HG02840 (cell line): ENCODE data around the gene ACACA.

Experiments used
- ATAC-seq: cut with Tn5 transposase; IDR thresholded peaks from one replicate; pipeline ENCODE4 v1.9.1; 2021; ENCODE audit warnings: mild to moderate bottlenecking, moderate library complexity, moderate number of reproducible peaks; ENCODE audit not compliant: unreplicated experiment, low FRiP score

ACACA gene

GRCh38 chr17:37110746-37111145 is 295.9 kb downstream of the ACACA start:
- ATAC-seq: no peak

DNA sequence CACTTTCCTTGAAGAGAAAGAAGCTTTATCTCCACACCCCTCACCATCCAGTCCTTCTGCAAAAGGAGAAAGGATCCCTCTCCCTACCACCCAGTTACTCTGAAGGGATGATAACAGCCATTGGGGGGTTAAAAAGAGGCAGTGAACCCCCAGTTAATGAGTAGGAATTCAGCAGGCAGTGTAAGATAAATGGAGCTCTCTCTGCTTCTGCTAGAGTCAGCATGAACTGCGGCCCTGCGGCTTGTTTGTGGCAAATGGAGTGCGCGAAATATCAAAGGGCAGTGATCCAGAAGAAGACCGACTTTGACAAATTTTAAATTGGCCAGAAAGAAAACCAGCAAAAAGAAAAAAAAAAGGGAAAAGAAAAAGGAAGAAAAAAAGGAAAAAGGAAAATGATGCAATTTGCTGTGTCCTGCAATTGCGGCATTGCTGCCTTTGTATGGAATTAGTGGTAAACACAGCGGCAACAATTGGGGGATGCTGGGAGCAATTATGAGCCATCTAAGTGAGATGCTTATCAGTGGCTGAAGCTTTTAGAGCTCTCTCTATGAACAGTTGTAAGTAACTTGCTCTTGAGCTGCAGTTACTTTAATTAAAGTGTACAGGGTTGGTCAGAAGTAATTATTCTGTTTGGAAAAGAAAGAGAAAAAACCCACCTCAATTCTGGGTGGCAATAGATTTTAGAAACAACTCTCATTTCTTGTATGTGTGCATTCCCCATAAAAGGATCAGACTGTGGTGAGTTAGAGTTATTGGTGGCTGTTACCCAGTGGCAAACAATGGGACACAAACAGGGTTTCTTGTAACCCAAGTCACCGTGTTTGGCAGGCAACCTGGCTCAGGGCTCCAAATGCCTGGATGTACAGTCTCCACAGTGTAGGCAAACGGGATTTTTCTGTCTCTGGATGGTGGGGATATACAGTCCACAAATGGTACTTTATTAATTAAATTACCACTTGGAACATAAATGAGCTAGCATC is 296.6 kb downstream of the ACACA start:
- ATAC-seq: no peak

- ATAC-seq: no peak
These were observed 297.5 kb downstream of the ACACA start for GRCh38 chr17:37109106-37109505.

- no peak for ATAC-seq
These were observed 299.1 kb downstream of the ACACA start for GRCh38 chr17:37107406-37108083.

DNA sequence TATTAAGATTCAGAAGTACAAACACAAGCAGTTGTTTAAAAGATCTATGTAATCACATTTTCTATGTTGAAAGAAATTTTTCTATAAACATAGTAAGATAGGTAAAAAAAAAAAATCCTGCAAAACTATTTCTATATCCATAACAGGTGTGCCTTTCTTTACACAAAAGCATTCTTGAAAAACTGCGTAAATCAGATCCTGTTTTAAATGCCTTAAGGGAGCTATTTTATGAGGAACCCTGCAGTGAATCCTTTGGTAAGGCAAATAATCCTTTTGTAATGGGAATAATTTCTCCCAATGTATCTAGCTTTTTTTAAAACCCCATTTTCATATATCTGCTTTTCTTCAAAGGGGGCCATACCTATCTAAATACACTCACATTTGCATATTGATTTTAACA is 300.6 kb downstream of the ACACA start:
- no peak for ATAC-seq

DNA sequence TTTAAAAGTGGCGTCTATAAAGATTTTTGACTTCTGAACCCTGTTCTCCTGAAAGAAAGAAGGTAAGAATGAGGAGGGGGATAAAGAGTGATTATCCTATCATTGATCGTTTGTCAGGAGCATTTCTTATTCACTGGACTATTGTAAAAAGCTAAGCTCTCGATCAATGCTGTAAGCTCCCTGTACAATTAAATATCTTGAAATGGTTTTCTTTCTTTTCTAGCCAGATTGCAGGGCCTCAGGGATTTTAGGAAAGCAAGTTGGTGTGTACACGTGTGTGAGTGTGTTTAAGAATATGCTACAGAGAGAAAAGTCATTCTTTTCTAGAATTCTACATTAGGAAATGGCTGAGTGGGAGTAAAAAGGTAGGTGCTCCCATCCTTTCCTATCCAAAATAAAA is 303.4 kb downstream of the ACACA start:
- no peak for ATAC-seq

DNA sequence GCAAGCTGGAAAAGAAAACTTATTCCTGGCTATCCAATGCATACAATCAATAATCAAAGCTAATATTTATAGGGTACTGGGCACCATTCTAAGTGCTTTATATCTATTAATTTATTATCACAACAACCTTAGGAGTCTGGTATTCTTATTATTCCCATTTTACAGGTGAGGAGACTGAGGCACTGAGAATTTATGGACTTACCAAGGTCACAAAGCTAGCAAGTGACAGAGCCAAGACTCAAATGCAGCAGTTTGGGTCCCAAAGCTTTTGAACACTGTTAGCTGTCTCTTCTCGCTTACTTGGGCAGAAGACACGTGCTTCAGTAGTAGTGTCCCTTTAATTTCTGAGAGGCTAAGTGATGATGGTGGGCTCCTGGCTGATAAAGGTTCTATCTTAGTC is 305.3 kb downstream of the ACACA start:
- ATAC-seq: no peak

DNA sequence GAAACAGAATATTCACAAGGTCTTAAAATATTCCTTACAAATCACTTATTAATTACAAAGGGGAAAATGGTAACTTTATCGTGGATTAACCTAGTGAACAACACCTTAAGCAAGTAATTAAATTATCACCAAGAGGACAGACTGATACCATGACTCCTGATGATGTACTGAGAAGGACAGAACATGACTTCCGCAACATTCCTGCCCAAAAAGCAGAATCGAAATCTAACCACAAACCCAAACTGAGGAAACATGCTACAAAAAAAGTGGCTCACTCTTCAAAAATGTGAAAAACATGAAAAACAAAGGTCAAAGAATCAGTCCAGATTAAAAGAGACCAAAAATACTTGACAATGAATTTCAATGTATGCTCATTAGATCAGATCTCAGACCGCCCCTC is 306.4 kb downstream of the ACACA start:
- ATAC-seq: no peak

GRCh38 chr17:37098910-37099664 is 307.5 kb downstream of the ACACA start:
- no peak for ATAC-seq

- ATAC-seq: no peak
These were observed 308.5 kb downstream of the ACACA start for GRCh38 chr17:37098152-37098551.

- ATAC-seq: no peak
These were observed 309.5 kb downstream of the ACACA start for GRCh38 chr17:37097154-37097553.

DNA sequence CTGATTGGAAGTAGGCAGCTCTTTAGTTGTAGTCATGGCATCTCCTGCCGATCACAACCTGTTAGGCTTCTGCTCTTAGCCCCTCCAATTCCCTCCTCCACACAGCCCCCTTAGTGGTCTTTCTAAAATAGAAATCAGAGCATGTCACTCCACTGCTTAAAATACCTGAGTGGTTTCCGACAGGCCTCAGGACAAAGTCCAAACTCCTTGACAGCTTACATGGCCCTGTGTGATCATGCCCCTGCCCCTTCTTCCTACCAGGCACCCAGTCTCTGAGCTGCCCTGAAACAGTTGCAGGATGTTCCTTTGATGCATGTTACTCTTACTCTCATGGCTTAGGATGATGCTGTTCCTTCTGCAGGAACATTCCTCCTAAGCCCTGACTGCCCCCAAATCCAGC is 310.6 kb downstream of the ACACA start:
- no peak for ATAC-seq

DNA sequence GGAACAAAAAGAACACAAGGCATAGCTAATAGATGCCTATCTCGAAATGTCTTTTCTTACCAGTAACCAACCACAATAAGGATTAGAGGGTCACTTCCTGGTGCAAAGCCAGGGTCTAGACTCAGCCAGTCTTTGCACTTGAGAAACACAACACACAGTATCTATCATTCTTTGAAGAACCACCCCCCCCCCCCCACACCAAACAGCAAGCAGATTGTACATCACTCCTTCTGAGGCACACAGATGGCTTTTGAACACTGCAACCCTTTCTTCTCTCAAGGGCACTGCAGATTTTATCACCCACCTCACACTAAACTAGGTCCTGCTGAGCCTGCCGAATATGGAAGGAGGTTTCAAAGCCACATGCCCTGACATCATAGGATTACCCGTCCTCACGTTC is 312.2 kb downstream of the ACACA start:
- no peak for ATAC-seq

DNA sequence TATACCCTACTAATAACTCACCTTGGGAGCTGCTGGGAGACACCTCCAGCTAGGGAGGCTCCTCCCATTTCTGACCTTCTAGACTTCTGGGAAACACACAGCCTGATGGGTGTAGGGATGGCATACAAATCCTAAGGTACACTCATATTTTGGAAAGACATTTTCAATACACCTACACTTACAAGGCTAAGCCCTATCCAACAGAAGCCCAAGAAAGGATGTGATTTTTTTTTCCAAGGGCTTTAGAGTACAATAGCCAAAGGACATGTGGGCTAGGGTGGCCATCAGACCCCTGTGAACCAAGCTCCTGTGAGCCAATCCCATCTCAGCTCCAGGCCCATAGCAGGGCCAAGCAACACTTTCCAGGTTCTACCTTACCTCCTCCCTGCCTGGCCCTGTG is 313.9 kb downstream of the ACACA start:
- ATAC-seq: no peak

DNA sequence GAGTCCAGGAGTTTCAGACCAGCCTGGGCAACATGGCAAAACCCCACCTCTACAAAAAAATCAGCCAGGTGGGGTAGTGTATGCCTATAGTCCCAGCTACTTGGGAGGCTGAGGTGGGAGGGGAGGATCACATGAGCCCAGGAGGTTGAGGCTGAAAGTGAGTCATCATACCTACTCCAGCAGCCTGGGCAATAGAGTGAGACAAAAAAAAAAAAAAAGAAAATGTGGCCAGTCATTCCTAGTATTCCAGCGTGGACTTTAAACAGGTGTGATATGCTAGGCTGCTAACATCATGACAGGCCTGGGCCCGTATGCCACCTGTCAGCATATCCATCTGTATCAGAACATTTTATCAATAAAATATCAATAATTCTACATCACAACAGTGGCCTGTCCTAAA is 314.6 kb downstream of the ACACA start:
- no peak for ATAC-seq

DNA sequence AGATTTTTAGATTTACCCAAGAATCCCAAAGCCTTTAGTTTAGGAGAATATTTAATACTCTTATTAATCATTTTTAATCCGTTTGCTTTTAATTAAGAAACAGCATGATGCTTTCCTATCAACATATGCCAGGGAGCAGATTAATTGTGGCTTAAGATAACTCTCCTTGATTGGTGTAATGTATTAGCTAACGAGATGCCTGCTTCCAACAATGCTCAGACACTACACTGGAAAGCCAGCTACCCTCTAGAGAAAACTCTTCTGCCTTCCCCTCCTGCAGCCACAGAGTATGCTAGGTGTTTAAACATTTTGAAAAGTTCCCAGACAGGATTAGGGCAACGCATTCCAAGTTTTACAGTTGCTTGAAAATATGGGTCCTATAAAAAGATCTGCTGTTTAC is 315.7 kb downstream of the ACACA start:
- ATAC-seq: no peak

- no peak for ATAC-seq
These were observed 316.7 kb downstream of the ACACA start for GRCh38 chr17:37089956-37090355.

DNA sequence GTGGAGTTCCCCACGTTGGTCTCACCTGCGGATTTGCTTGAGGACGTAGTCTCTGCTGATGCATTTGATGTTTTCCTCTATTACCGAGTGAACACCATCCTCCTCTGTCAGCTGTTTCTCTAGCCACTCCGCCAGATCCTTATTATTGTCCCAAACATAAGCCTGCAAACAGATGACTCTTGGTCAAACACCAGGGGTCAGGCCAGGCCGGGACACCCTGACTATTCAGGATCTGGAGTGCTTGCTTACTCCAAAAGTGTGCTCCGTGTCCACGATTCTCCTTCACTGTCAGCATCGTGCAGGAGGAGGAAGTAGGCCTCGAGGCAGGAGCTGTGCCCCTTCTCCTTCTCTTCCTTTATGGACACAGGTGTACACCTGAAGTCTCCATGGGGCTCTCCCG is 317.7 kb downstream of the ACACA start:
- no peak for ATAC-seq

DNA sequence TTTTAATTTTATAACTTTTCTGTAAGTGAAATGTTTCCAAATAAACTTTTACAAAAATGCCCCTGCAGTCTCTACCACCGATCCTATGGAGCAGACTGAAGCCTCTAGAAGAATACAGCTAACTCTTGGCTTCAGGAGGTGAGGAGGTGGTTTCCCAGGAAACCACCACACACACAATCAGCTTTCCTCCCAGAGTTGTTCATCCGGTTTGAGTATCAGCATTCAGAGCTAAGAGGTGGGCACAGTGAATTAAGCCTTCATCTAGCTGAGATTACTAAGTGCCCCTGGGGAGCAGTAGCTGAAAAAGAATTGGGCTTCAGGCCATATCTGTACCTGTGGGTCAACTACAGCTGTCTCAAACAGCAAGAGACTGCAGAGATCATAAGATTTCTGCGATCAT is 318.2 kb downstream of the ACACA start:
- no peak for ATAC-seq

- ATAC-seq: no peak
These were observed 319.0 kb downstream of the ACACA start for GRCh38 chr17:37087683-37088082.

DNA sequence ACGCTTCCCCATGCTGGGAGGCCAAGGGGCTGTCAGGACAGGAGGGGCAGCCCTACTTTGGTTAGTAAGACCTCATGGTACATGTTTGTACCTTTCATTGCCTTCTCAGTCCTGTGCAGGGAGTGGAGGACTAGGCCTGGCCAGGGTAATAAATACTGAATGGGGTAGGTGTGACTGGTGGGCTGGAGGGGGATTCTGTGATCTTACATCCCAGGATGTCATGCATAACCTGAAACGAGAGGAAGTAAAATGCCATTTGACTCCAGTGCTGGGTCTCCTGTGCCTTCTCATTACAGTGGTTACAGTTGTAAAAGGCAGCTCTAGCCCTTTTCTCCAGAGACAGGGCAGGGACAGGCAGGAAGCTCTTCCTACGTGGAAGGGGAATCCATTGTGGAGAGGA is 319.7 kb downstream of the ACACA start:
- no peak for ATAC-seq
